HepG2 (cell line): ENCODE data around the gene CTDSP1. TPM values are rescaled to one million over a fixed set of nuclear protein-coding genes. Genes with fewer than 3 reads are reported as not detected.

ENCODE experiments used
- AGO1 ChIP-seq: fragments of 200-400 bp; formaldehyde crosslinking; IDR thresholded peaks from 2 replicates; pipeline ENCODE4 v1.6.1; 2017; ENCODE audit warnings: mild to moderate bottlenecking, low read depth, low read length, moderate library complexity; ENCODE audit not compliant: poor library complexity, severe bottlenecking
- HHEX ChIP-seq: IDR thresholded peaks from 2 replicates; pipeline ENCODE4 v1.6.1; 2016; ENCODE audit warnings: control low read depth
- MXD3 ChIP-seq: IDR thresholded peaks from 2 replicates; pipeline ENCODE4 v1.6.1; 2016; ENCODE audit warnings: mild to moderate bottlenecking, missing biosample characterization, missing genetic modification reagents
- MXI1 ChIP-seq: IDR thresholded peaks from 3 replicates; pipeline ENCODE4 v1.6.1; 2012; ENCODE audit warnings: low read depth, low read length, inconsistent platforms, borderline replicate concordance
- NR0B2 ChIP-seq: sonication (generic); formaldehyde crosslinking; IDR thresholded peaks from 2 replicates; pipeline ENCODE4 v1.4.0; 2020; ENCODE audit warnings: mild to moderate bottlenecking, missing genetic modification reagents
- POLR2AphosphoS2 ChIP-seq: IDR thresholded peaks from 2 replicates; pipeline ENCODE4 v1.6.1; 2011; ENCODE audit warnings: low read depth, low read length, improper control_type of control experiment
- TBX2 ChIP-seq: sonication (generic); formaldehyde crosslinking; IDR thresholded peaks from 2 replicates; pipeline ENCODE4 v1.5.0; 2020; ENCODE audit warnings: missing genetic modification reagents, mild to moderate bottlenecking, borderline replicate concordance
- ZMYM2 ChIP-seq: sonication (generic); formaldehyde crosslinking; IDR thresholded peaks from 2 replicates; pipeline ENCODE4 v1.8.0; 2022; ENCODE audit warnings: mild to moderate bottlenecking, missing genetic modification reagents
- ZNF772 ChIP-seq: sonication (generic); formaldehyde crosslinking; IDR thresholded peaks from 2 replicates; pipeline ENCODE4 v1.5.0; 2020; ENCODE audit warnings: mild to moderate bottlenecking, missing genetic modification reagents
- ZNF788 ChIP-seq: sonication (generic); formaldehyde crosslinking; IDR thresholded peaks from 2 replicates; pipeline ENCODE4 v1.5.0; 2020; ENCODE audit warnings: mild to moderate bottlenecking, missing genetic modification reagents, borderline replicate concordance
- polyA plus RNA-seq, 8 experiments: library from polyadenylated mRNA; depleted of rRNA in 3 of 8; stranded (reverse) in 7 of 8; unstranded in 1 of 8; fragments of >200 nt; fragmentation: Illumina TruSeq in 4 of 8; extraction: Trizol in 4 of 8; gene quantifications; 2 replicates each; pipeline versions ENCODE4 v1.2.1 to v1.2.3, GENCODE V29; 2011 to 2016; ENCODE audit warnings: low read depth in 4 of 8, missing spikeins in 1 of 8, mixed read lengths in 1 of 8; ENCODE audit not compliant: insufficient read depth in 1 of 8
- total RNA-seq, 5 experiments: library from RNA; depleted of rRNA; stranded (reverse); fragments of >200 nt; fragmentation: Illumina TruSeq; extraction: Trizol; gene quantifications; 2 replicates each; pipeline ENCODE4 v1.2.3, GENCODE V29; 2016; ENCODE audit warnings: low read depth in 1 of 5
- TF ChIP-seq, protein P1 (sequence below): sonication (generic); formaldehyde crosslinking; conservative IDR thresholded peaks from 2 replicates; pipeline ENCODE4 v1.8.1; 2023; ENCODE audit warnings: missing genetic modification reagents
- TF ChIP-seq, protein P2 (sequence below), 2 experiments: sonication (generic) in 1 of 2; formaldehyde crosslinking in 1 of 2; IDR thresholded peaks; 2 replicates each; pipeline versions ENCODE4 v1.6.1 to v1.9.0; 2014 to 2022; ENCODE audit warnings: antibody characterized with exemption in 1 of 2, borderline replicate concordance in 1 of 2, inconsistent platforms in 1 of 2, low read depth in 1 of 2, missing genetic modification reagents in 1 of 2
- TF ChIP-seq, protein P3 (sequence below): IDR thresholded peaks from 2 replicates; pipeline ENCODE4 v1.6.1; 2016; ENCODE audit warnings: low read depth, borderline replicate concordance
- TF ChIP-seq, protein P4 (sequence below): sonication (generic); formaldehyde crosslinking; IDR thresholded peaks from 2 replicates; pipeline ENCODE4 v1.5.0; 2020; ENCODE audit warnings: missing genetic modification reagents
- TF ChIP-seq, protein P5 (sequence below): sonication (generic); formaldehyde crosslinking; conservative IDR thresholded peaks from 2 replicates; pipeline ENCODE4 v1.8.0; 2022; ENCODE audit warnings: low read depth, missing genetic modification reagents

Gene CTDSP1
- total and polyA plus RNA-seq, 2 of the 13 experiments (the other 11 are each of a cell fraction or from before 2014, with no cell fraction given), result 91.0 to 268 TPM

DNA sequence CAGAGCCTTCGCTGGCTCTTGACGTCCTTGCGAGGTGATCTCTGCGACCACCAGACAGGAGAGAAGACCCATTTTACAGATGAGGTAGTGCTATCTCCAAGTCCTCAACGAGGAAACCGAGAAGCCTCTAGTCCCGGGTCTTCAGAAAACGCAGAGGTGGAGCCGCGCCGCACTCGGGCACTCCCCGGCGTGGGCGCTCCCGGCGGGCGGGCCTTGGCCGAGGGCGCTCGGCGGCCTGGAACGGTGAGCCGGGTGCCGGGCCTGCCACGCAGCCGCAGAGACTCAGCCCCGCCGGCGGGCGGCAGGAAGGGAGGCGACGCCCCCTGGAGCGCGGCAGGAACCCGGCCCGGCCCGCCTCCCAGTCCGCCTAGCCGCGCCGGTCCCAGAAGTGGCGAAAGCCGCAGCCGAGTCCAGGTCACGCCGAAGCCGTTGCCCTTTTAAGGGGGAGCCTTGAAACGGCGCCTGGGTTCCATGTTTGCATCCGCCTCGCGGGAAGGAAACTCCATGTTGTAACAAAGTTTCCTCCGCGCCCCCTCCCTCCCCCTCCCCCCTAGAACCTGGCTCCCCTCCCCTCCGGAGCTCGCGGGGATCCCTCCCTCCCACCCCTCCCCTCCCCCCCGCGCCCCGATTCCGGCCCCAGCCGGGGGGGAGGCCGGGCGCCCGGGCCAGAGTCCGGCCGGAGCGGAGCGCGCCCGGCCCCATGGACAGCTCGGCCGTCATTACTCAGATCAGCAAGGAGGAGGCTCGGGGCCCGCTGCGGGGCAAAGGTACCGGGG, at the start of gene CTDSP1 (continued):
- TF ChIP-seq, protein P1, sequence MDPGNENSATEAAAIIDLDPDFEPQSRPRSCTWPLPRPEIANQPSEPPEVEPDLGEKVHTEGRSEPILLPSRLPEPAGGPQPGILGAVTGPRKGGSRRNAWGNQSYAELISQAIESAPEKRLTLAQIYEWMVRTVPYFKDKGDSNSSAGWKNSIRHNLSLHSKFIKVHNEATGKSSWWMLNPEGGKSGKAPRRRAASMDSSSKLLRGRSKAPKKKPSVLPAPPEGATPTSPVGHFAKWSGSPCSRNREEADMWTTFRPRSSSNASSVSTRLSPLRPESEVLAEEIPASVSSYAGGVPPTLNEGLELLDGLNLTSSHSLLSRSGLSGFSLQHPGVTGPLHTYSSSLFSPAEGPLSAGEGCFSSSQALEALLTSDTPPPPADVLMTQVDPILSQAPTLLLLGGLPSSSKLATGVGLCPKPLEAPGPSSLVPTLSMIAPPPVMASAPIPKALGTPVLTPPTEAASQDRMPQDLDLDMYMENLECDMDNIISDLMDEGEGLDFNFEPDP (CRISPR knock-in tag), result 0 out of 2 replicates have a peak, but pooled peaks have one; percentile 79
- no peak for TF ChIP-seq ZMYM2
- TF ChIP-seq, protein P2, sequence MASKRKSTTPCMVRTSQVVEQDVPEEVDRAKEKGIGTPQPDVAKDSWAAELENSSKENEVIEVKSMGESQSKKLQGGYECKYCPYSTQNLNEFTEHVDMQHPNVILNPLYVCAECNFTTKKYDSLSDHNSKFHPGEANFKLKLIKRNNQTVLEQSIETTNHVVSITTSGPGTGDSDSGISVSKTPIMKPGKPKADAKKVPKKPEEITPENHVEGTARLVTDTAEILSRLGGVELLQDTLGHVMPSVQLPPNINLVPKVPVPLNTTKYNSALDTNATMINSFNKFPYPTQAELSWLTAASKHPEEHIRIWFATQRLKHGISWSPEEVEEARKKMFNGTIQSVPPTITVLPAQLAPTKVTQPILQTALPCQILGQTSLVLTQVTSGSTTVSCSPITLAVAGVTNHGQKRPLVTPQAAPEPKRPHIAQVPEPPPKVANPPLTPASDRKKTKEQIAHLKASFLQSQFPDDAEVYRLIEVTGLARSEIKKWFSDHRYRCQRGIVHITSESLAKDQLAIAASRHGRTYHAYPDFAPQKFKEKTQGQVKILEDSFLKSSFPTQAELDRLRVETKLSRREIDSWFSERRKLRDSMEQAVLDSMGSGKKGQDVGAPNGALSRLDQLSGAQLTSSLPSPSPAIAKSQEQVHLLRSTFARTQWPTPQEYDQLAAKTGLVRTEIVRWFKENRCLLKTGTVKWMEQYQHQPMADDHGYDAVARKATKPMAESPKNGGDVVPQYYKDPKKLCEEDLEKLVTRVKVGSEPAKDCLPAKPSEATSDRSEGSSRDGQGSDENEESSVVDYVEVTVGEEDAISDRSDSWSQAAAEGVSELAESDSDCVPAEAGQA (IDR thresholded peaks at IDR 0.05; ENCODE audit: low read depth), result no peak
- TF ChIP-seq, protein P2 (CRISPR knock-in tag; IDR thresholded peaks at IDR 0.05; ENCODE audit: borderline replicate concordance), result peak; percentile 44; the same call in 1 of the 2 replicates
- peak; percentile 83 for TF ChIP-seq NR0B2 (CRISPR knock-in tag)
- TF ChIP-seq, protein P3, sequence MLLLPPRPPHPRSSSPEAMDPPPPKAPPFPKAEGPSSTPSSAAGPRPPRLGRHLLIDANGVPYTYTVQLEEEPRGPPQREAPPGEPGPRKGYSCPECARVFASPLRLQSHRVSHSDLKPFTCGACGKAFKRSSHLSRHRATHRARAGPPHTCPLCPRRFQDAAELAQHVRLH (CRISPR knock-in tag), result peak; percentile 56; the same call in 1 of the 2 replicates
- TF ChIP-seq MXI1, result peak; percentile 61; the same call in 1 of the 3 replicates
- TF ChIP-seq ZNF788, result peak; percentile 69; the same call in 1 of the 2 replicates
- TF ChIP-seq POLR2AphosphoS2, result peak; percentile 16; the same call in 1 of the 2 replicates
- TF ChIP-seq MXD3 (CRISPR knock-in tag), result peak; percentile 38; the same call in 1 of the 2 replicates
- TF ChIP-seq AGO1, result peak; percentile 93
- TF ChIP-seq, protein P4, sequence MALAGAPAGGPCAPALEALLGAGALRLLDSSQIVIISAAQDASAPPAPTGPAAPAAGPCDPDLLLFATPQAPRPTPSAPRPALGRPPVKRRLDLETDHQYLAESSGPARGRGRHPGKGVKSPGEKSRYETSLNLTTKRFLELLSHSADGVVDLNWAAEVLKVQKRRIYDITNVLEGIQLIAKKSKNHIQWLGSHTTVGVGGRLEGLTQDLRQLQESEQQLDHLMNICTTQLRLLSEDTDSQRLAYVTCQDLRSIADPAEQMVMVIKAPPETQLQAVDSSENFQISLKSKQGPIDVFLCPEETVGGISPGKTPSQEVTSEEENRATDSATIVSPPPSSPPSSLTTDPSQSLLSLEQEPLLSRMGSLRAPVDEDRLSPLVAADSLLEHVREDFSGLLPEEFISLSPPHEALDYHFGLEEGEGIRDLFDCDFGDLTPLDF (CRISPR knock-in tag), result peak; percentile 26; the same call in 1 of the 2 replicates
- no peak for TF ChIP-seq HHEX
- peak; percentile 49; the same call in 1 of the 2 replicates for TF ChIP-seq TBX2 (CRISPR knock-in tag)
- peak; percentile 79 for TF ChIP-seq ZNF772
- TF ChIP-seq, protein P5, sequence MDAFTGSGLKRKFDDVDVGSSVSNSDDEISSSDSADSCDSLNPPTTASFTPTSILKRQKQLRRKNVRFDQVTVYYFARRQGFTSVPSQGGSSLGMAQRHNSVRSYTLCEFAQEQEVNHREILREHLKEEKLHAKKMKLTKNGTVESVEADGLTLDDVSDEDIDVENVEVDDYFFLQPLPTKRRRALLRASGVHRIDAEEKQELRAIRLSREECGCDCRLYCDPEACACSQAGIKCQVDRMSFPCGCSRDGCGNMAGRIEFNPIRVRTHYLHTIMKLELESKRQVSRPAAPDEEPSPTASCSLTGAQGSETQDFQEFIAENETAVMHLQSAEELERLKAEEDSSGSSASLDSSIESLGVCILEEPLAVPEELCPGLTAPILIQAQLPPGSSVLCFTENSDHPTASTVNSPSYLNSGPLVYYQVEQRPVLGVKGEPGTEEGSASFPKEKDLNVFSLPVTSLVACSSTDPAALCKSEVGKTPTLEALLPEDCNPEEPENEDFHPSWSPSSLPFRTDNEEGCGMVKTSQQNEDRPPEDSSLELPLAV (CRISPR knock-in tag), result no peak
